ENCODE data around the gene FLG2.
A peak's percentile ranks its signal among the peaks of the same experiment; 100 is the strongest.
"Not testable (repeated sequence)": the region's sequence is repeated elsewhere in the genome, so short reads cannot be mapped to it uniquely, and the experiment has no call there.

FLG2 gene

GRCh38 chr1:152359906-152360305 lies at the start of gene FLG2:
Gene FLG2 (minus strand): TSS chr1:152360006. CDS start chr1:152358884, 1,122 bp downstream.
- no peak for DNase-seq

DNA sequence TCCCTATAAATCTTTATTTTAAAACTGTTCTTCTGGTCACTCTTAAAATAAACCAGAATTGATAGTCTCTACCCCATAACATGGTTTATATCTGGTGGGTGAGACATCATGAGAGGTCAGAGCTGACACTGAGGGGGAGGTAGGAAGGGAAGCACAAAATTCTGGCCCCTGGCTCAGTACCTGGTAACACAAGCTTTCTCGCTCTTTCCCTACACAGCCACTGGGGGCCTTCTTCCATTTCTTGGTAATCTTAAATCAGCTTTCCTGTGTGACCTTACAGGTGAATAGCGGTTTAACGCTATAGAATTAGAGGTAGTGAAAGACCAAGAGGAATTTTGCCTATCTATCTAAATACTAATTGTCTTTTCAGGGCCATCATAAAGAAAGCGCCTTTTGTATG lies 48.9 kb upstream of the FLG2 start:
- no peak for DNase-seq

DNA sequence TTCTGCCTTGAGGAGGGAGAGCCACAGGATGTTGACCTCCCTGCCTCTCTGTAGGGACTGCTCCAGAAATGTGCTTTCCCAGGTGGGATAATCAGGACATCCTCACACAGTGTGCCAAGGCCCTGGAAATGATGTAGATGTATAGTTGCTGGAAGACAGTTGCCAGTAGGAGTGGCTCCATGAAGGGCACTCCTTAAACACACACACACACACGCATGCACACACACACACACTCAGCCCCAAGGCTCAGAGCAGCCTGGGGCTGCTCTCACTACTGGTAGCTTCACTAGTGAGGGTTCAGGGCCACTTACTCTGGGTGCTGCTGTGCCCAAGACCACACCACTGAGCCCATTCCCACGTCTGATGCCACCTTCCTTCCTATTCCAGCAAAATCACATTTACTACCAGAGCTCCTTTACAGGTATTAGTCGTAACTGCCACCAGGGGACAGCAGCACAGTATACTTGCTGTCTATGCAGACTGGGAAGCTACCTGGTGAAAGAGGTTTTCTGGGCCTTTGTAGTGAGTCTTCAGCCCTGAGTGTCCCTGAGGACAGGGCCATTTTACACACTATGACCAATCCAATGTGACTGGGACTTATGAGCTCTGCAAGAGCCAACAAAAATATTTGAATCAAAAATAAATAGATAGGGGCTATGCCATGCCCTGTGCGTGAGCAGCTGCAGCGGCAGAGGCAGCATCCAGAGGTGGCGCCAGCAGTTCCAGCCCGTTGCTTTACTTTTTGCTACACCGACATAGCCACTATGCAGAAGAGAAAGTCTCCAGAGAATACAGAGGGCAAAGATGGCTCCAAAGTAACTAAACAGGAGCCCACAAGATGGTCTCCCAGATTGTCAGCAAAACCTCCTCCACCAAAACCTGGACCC lies 39.2 kb upstream of the FLG2 start:
- peak in 1 of 2 donors; percentile 0 for DNase-seq

GRCh38 chr1:152397474-152397873 lies 37.7 kb upstream of the FLG2 start:
- no peak for DNase-seq

GRCh38 chr1:152394151-152394550 lies 34.3 kb upstream of the FLG2 start:
- no peak for DNase-seq

GRCh38 chr1:152392909-152393308 lies 33.1 kb upstream of the FLG2 start:
- no peak for DNase-seq

GRCh38 chr1:152388889-152389288 lies 29.1 kb upstream of the FLG2 start:
- no peak for DNase-seq

DNA sequence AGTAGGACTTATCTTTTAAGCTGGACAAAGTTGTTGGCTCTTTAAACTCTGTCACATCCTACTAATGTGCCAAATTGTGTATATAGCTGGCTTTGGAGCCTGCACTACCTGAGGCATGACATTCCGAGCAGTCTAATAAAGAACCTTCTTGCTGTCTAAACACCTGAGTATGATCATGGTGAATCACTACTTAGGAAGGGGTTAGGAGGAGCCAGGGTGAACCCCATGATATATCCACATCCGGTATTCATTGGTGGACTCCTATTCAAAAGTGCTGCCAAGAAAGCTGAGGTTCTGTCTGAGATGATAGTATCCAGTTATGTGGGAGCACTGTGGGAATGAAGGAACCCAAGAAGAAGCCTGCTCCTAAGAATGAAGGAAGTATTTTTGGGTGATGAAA lies 27.1 kb upstream of the FLG2 start:
- no peak for DNase-seq

DNA sequence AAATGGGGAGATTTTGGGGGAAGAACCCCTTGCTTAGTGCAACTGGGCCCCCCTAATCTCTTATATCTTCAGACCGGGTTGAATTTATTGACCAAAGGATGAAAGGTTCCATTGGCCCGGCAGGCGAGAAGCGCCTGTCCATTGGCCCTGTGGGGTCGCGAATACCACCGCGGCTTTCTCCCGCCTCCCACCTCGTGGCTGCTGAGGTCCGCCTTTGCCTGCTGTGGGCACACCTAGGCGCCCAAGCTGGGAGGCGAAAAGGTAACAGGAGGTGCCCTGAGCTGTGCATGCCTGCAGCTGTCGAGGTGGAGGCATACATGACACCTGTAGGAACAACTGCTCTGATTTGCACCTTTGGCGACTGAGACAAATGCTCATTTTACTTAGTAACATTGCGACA lies 21.1 kb upstream of the FLG2 start:
- DNase-seq = no peak

GRCh38 chr1:152374451-152374850 lies 14.6 kb upstream of the FLG2 start:
- no peak for DNase-seq

- DNase-seq = no peak
Observed at GRCh38 chr1:152372672-152373071, 12.9 kb upstream of the FLG2 start.

DNA sequence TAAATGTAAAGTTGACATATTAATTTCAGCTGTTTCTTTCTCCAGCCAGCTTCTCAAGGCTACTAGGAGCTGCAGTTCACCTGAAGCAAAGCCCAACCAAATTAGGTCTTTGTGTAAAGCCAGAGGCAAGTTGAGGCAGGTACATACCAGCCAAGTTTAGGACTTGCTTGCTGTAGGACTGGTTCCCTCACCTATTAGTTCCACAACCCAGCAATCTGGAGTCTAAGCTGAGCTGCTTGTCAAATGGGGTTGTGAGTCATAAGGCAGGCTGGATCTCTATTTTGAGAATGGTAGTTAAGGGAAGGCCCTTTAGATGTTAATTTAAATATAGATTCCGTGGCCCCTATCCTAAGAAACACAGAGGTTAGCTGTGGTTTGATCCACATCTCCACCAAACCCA lies 7.6 kb upstream of the FLG2 start:
- DNase-seq = no peak

- no peak for DNase-seq
Observed at GRCh38 chr1:152356736-152357135, 3.1 kb downstream of the FLG2 start.

DNA sequence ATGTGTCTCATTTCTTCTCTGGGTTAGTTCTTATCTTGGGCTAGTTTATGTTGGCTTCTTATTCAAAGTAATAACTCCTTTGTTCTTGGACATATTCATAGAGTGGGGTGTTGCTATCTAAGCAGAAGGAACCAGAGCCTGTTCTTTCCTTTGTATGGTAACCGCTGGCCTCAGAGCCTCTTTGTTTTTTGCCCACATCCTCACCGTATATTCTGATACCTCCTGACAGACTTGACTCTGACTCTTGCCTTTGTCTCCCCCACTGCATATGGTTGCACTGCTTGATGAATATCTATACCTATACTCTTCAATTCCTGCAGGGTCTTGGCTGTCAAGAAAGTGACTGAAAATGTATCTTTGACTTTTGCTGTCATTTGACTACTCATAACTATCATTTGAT lies 10.2 kb downstream of the FLG2 start:
- DNase-seq = no peak

GRCh38 chr1:152348447-152348846 lies 11.4 kb downstream of the FLG2 start:
- DNase-seq = no peak

GRCh38 chr1:152347116-152347728 lies 12.6 kb downstream of the FLG2 start:
- peak; percentile 43 to 57 for DNase-seq

DNA sequence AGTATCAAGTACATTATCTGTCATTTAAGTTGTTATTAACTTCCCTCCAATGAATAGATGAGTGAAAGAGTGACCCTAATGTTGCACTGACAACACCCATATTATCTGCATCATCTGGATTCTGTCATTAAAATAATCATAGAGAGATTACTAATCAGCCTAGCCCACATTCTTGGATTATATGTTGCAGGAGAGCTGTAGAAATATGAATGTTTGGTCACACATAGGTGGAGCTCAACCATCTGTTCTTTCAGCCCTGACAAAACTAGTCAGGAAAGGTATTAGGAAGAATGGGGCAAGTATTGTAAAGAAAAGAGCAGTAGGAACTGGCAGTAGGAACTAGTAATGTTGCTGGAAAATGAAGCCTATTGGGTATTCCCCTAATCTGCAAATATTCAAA lies 15.4 kb downstream of the FLG2 start:
- no peak for DNase-seq

DNA sequence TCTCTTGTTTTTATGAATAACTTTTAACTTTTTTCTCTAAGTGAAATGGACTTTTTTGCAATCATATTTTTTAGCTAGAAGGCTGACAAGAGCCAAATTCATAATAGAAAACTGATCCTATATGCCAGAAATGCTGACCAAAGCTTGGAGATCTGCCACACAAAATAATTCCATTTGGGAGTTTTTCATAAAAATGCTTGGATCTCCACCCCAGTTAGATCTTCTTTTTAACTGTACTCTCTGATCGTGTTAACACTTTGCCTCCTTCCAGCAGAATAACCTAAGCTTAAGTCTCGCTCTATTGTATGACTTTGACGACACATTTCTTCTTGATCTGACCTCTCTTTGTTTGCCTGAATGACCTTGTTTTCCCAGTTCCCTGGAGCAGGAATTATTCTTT lies 16.8 kb downstream of the FLG2 start:
- no peak for DNase-seq

- no peak for DNase-seq
Observed at GRCh38 chr1:152335399-152335798, 24.4 kb downstream of the FLG2 start.

- no peak for DNase-seq
Observed at GRCh38 chr1:152328801-152329391, 30.9 kb downstream of the FLG2 start.

- no peak for DNase-seq
Observed at GRCh38 chr1:152325111-152325510, 34.7 kb downstream of the FLG2 start, which contains the start of gene FLG. Gene FLG (minus strand): TSS chr1:152325239. CDS start chr1:152315456, 9,783 bp downstream.

GRCh38 chr1:152313970-152314369 lies 45.8 kb downstream of the FLG2 start:
- no peak for DNase-seq

DNA sequence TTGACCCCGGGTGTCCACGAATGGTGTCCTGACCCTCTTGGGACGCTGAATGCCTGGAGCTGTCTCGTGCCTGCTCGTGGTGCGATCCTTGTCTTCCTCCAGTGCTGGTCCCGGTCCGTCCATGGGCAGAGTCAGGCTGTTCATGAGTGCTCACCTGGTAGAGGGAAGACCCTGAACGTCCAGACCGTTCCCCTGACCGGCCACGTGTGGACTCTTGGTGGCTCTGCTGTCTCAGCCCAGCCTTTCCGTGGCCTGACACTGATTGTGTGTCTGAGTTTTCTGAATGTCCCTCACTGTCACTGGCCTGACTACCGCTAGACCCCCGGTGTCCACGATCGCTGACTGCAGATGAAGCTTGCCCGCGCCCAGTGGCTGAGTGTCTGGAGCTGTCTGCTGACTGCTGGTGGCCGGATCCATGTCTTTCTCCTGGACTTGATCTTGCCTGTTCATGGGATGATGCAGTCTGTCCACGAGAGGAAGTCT lies 46.4 kb downstream of the FLG2 start:
- no peak for DNase-seq

DNA sequence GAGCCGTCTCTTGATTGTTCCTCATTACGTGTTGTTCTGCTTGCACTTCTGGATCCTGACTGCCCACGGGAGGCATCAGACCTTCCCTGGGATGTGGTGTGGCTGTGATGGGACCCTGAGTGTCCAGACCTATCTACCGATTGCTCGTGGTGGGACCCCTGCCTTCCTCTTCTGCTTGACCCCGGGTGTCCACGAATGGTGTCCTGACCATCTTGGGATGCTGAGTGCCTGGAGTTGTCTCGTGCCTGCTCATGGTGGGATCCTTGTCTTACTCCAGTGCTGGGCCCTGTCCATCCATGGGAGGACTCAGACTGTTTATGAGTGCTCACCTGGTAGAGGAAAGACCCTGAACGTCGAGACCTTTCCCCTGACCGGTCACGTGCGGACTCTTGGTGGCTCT lies 47.6 kb downstream of the FLG2 start:
- DNase-seq = not testable (repeated sequence)

Measured in stimulated activated CD4-positive, alpha-beta T cell treated with anti-CD3 and anti-CD28 coated beads, Interleukin-2, amount 100 ng/mL, for 48 hours (primary cell).